SW480 (cell line): Measurements from ENCODE around the gene LIMK1.
"Not testable (repeated sequence)": the region's sequence is repeated elsewhere in the genome, so short reads cannot be mapped to it uniquely, and the experiment has no call there.

Experiments
- DNase-seq: peaks from one replicate; pipeline ENCODE4 v3.0.0-alpha.2; 2016; ENCODE audit warnings: low spot score

The LIMK1 gene

DNA sequence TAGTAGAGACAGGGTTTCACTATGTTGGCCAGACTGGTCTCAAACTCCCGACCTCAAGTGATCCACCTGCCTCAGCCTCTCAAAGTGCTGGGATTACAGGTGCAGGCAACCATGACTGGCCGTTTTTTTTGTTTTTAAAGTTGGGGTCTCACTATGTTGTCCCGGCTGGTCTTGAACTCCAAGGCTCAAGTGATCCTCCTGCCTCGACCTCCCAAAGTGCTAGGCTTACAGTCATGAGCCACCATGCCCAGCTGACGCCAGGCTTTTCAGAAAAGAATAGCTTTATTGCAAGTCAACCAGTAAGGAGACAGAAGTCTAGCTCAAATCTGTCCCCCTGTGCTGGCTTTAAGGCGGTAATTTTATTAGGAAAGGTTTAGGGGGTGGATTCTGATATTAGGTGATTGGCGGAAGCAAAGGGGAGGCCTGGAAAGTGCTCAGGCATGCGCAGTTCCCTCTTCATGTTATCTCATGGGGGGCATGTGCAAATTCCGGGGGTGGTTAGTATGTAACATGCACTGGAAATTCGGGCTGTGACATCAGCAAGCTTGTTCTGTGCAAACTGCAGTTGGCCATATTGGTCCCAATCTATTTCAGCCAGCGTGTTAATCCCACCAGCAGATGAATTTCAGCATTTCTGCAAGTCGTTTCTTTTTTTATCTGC lies 42.7 kb downstream of the LIMK1 start:
- no peak for DNase-seq

DNA sequence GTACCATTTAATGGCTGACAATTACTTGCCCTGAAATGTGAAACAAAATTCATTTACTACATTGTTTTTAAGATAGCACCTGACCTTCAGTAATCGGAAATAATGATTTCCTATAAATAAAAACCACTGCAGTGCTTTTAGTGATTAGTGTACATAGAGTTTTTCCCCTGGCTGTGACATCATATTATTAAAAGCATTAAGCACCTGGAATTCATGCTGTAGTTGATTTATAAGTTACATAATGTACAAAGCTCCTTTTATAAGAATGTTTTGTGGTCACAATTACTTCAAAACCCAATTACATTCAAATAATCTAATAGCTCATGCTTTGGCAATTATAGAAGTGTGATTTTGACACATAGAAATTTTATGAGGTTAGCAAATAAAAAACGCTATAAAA lies 46.3 kb downstream of the LIMK1 start:
- DNase-seq = peak; percentile 33

DNA sequence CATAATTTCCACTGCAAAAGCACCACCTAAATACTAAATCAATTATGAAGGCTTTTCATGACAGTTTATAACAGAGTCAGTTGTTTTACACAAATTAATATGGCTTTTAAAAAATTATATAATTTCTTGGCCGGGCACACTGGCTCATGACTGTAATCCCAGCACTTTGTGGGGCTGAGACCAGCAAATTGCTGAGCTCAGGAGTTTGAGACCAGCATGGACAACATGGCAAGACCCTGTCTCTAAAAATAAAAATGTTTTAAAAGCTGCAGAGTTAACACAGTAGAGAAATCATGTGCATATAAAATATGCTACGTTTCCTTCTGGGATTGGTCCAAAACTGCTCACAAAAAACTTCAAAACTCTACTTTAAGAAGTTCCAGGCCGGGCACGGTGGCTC lies 46.9 kb downstream of the LIMK1 start:
- DNase-seq = no peak

DNA sequence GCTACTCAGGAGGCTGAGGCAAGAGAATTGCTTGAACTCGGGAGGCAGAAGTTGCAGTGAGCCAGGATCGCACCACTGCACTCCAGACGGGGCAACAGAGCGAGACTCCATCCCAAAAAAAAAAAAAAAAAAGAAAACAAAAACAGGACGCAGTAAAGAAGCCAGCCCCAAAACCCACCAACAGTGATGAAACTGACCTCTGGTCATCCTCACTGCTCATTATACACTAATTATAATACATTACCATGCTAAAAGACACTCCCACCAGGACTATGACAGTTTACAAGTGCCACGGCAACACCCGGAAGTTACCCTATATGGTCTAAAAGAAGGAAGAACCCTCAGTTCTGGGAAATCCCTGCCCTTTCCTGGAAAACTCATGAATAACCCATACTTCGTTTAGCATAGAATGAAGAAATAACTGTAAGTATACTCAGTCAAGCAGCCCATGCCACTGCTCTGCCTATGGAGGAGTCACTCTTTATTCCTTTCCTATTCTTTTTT lies 50.6 kb downstream of the LIMK1 start:
- no peak for DNase-seq

DNA sequence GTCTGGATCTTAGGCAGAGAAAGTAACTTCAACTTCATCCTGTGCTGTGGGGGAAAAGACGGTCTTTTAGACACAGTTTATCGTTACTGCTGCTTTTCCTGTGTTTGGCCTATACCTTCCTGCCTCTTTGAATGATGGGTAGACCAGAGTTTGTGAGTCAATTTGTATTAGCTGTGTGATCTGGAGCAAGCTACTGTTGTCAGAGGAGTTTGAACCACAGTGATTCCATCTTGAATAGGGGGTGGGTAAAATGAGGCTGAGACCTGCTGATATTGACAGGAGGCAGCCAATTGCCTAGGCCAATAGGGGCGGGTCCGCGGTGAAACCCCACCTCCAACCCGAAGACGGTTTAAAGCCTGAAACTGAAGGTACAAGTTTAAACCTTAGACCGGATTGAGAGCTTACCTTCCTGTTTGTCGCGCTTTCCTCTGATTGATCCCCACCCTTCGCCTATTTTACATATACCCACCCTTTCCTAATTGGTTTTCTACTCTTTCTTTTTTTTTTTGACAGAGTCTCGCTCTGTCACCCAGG lies 54.8 kb downstream of the LIMK1 start:
- no peak for DNase-seq

DNA sequence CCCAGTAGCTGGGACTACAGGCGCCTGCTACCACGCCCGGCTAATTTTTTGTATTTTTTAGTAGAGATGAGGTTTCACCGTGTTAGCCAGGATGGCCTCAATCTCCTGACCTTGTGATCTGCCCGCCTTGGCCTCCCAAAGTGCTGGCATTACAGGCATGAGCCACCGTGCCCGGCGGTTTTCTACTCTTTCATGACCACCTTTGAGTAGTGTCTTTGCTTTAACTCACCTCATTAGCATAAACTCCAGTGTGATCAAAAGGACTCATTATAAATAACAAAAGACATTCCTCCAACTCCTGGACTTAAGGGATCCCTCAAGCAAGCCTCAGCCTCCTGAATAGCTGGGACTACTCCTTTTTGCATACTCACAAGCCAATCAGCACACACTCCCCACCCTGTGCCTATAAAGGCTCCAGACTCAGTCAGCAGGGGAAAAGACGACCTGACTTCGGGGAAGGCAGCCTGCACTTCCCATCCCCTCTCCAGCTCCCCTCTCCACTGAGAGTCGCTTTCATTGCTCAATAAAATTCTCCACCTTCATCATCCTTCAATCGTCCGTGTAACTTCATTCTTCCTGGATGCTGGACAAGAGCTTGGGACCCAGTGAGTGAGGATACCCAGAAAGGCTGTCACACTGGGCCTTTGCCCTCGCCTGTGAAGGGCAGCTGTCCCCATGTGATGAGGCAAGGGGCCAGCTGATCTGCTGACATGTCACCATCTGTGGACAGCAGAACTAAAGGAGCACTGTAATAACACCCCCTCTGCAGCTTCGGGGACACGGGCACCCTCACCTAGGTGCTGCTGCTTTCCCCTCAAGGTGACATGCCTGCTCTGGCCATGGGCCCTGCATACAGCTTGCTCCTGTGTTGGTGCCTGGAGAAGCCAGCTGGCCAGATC lies 55.6 kb downstream of the LIMK1 start:
- DNase-seq = no peak

DNA sequence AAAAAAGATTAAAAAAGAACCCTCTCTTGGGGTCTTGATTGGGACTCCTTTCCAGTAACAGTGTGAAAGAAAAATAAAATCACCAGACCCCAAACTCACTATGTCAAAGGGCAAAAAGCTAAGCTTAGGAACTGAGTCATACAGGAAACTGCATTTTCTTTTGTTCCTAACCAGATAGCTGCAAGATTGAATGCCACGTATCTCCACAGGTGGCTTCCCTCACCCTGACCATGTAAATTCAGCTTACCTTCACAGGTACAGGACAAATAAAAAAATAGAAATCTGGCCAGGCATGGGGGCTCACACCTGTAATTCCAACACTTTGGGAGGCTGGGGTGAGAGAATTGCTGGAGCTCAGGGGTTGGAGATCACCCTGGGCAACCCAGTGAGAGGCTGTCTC lies 58.1 kb downstream of the LIMK1 start:
- DNase-seq = peak; percentile 61

DNA sequence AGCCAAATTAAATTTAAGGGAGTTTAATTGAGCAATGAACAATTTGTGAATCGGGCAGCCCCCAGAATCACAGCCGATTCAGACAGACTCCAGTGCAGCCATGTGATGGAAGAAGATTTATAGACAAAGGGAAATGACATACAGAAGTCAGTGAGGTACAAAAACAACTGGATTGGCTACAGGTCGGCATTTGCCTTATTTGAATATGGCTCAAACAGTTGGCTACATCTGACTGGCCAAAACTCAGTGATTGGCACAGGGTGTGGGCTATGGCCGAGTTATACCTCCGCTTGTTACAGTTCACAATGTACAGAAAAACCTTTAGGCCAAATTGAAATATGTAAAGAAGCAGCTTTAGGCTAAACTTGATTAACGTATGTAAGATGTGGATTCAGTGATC lies 59.8 kb downstream of the LIMK1 start:
- DNase-seq = no peak

DNA sequence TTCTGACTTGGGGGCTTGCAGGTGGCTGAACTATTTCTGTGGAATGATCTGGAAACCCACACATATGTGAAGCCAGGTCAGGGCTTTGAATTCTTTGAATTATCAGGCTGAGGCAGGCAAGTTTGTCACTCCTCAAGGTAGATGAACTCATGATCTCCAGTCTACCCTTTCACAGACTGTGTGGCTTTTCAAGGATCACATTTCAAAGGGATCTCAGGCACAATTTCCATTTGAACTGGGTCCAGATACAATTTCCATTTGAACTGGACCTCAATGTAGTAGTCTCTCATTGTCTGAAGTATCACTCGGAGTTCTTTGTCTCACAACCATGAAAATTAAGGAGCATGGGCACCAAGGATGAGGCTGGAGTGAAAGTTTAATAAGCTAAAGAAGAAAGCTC lies 64.9 kb downstream of the LIMK1 start:
- peak; percentile 40 for DNase-seq

DNA sequence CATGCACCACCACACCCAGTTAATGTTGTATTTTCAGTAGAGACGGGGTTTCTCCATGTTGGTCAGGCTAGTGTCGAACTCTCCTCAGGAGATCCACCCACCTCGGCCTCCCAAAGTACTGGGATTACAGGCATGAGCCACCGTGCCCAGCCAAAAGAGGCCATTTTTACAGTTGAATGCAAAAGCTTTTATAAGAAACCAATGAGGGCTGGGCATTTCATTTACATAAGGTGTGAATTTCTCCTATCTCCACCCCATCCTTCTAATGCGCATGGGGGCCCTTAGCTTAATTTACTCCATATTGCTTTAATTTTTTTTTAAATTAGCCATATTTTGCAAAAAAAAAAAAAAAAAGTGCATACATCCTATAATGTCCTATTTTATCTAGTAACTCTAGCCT lies 65.5 kb downstream of the LIMK1 start:
- no peak for DNase-seq

DNA sequence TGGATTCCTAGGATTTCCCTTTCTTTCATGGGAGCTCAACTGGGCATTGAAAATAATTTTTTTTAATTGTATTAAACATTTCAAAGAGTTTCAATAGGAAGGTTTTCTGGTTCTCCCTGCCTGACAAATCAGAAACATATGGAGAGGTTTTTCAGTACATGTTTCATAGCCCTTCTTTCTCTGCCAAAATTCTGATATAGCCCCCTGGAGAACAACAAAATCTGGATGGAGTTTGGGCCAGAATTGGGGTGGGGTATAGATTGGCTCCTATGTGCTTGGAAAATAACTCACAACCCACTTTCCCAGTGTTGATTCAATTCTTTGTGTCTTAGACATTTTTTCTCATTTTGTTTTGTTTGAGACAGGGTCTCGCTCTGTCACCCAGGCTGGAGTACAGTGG lies 66.0 kb downstream of the LIMK1 start:
- DNase-seq = no peak

DNA sequence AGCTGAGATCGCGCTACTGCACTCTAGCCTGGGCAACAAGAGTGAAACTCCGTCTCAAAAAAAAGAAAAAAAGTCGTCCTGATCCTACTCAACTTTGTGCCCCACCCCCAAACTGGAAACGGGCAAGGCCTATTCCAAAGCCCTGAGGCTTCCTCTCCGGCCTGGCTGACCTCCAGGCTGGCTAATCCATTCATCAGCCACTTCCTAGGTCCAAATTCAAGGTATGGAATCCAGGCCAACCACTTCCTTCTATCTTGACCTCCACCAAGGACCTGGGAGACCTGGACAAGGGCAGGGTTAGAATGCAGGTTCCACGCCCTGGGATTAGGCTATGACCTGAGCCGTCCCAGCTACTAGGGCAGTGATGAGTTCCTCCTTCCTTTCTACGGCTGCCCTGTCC lies 70.1 kb downstream of the LIMK1 start:
- DNase-seq = no peak

DNA sequence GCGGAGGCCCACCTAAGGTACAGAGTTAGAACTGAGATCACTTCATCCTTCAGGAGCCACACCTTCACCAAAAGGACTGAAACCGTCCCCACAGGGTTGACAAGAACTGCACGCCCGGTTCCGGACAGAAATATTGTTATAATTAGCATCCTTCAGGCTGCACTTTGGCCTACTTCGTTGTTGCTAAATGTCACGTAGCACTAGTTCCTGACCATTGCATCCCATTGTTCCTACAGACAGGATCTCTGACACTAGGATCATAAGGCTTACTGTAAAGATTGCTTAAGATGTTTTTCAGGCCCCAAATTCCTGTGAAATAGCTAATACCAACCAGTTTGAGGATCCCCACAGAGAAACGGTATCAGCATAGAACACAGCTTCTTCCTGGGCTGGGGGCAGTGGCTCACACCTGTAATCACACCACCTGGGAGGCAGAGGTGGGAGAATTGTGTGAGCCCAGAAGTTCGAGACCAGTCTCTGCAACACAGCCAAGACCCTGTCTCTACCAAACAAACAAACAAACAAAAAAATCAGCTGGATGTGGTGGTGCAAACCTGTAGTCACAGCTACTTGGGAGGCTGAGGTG lies 72.3 kb downstream of the LIMK1 start:
- DNase-seq = no peak

DNA sequence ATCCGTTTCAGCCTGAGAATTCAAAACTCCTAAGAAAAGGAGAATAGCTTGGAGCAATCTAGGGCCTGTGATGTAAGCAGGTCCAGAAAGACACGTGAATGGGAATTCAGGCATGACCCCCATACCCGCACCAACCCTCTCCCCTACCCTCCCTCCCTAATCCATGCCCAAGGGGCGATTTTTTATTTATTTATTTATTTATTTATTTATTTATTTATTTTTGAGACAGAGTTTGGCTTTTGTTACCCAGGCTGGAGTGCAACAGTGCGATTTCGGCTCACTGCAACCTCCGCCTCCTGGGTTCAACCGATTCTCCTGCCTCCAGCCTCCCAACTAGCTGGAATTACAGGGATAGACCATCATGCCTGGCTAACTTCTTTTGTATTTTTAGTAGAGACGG lies 74.0 kb downstream of the LIMK1 start:
- no peak for DNase-seq

DNA sequence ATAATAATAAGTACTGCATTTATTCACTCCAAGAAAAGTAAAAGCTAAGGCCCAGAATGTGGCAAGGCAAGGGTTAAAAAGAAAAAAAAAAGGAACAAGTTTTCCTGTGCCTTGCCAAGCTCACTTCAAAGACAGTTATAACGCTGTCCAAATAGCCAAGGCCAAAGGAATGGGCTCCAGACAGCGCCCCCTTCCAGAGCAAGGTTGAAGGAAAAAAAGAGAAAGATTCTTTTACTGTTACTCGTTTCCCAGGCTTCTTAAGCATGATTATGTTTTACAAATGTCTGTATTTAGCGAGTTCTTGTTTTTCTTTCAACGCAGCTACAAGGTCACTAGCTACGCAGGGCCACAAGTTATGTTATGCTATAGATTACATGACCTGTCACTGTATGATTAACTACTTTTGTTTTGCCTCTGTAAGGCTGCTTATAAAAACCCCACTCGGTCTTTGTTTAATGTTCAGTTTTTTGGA lies 81.4 kb downstream of the LIMK1 start:
- no peak for DNase-seq

DNA sequence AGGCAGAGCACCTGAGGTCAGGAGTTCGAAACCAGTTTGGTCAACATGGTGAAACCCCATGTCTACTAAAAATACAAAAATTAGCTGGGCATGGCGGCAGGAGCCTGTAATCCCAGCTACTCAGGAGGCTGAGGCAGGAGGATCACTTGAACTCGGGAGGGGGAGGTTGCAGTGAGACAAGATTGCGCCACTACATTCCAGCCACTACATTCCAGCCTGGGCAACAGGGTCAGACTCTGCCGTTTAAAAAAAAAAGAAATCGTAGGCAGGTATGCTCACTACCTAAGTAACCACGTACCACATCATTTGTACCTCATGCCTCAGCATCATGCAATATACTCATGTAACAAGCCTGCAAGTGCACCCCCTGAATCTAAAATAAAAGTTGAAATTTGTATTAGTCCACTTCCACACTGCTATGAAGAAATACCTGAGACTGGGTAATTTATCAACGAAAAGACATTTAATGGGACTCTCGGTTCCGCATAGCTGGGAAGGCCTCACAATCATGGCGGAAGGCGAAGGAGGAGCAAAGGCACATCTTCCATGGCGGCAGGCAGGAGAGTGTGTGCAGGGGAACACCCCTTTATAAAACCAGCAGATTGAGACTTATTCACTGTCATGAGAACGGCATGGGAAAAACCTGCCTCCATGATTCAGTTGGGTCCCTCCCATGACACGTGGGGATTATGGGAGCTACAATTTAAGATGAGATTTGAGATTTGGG lies 82.4 kb downstream of the LIMK1 start:
- no peak for DNase-seq

DNA sequence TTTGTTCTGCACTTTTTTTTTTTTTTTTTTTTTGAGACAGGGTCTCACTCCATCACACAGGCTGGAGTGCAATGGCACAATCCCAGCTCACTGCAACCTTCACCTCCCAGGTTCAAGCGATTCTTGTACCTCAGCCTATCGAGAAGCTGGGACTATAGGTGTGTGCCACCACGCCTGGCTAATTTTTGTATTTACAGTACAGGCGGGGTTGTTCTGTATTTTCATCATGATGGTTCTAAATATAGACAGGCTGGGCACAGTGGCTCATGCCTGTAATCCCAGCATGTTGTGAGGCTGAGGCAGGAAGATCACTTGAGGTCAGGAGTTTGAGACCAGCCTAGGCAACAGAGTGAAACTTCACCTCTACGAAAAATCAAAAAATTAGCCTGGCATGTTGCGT lies 83.7 kb downstream of the LIMK1 start:
- not testable (repeated sequence) for DNase-seq
